OCI-LY1 (cell line): ENCODE data around the gene LOC128125822.

Experiments used
- CTCF ChIP-seq: fragments of 200-600 bp; sonication (generic), shearing (Covaris generic); IDR thresholded peaks from 2 replicates; pipeline ENCODE4 v1.5.1; 2017; ENCODE audit warnings: mild to moderate bottlenecking, antibody characterized with exemption, low read length, moderate library complexity, mixed read lengths
- EZH2 ChIP-seq: fragments of 200-600 bp; sonication (generic), shearing (Covaris generic); IDR thresholded peaks from 2 replicates; pipeline ENCODE4 v1.8.0; 2017; ENCODE audit warnings: borderline replicate concordance, mixed run types, mild to moderate bottlenecking, antibody characterized with exemption, low read length, moderate library complexity, mixed read lengths

GRCh38 chr6:63558278-63558677 is 14.0 kb upstream of the LOC128125822 start:
- TF ChIP-seq EZH2 (no peak), CTCF (no peak)
